Measurements from ENCODE around the gene TGM2.

TGM2 gene

GRCh38 chr20:38130687-38131587 is 34.1 kb downstream of the TGM2 start:
- DNase-seq = no peak

GRCh38 chr20:38129893-38130609 is 35.0 kb downstream of the TGM2 start:
- no peak for DNase-seq

- DNase-seq = no peak
These were observed 35.7 kb downstream of the TGM2 start for GRCh38 chr20:38129248-38129865.

- DNase-seq = no peak
These were observed 36.4 kb downstream of the TGM2 start for GRCh38 chr20:38128691-38129090.

DNA sequence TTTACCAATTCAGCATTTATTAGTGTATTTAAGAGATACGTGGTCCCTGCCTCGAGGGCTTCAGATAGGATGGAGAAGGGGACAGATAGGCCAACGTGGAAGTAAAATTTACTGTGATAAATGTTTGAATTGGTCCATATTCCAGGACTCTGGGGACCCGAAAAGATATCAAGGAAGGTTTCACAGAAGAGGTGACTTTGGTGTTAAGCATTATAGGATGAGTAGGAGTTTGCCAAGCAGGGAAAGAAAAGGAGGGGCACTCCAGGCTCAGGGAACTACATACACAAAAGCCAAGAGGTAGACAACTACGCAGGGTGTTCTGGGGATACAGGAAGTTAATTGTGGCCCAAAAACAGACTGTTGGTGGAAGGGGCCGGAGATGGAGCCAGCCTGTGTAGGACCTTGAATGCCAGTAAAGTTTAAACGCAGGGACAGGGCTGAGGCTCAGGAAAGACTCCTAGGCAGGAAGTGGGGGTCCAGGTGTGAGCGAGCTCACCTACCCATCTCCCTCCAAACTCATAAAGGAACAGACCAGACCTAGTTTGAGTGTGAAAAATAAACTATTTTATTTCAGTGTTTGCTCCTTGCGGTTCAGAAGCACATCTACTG is 37.0 kb downstream of the TGM2 start:
- DNase-seq = no peak

DNA sequence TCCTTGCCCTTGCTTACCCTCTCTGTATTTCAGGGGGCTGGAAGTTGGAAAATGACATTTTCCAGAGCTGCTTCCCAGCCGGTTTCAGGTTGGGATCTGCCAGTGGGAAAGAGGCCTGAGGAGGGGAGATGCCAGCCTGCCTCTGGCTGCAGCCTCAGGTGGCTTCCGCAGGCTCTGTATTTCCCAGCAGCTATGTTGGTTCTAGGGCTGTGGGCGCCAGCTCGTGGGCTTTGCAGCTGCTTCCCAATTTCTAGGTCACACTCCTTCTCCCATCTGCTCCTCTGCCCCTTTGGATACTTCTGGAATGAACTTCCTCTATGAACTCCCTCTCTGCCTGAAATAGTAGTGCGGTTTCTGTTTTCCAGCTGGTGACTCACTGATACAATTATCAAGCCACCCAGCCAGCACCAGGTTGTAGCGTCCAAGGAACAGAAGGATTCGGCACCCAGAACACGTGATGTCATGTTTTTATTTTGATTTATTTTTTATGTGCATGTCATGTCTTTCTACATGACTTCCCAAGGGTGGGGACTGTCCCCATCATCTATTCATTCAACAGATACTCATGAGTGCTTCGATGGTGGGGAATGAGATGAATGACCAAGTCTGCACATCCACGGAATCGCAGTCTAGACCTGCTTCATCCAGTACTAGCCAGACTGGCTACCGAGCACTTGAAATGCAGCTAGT is 38.0 kb downstream of the TGM2 start:
- DNase-seq = no peak

DNA sequence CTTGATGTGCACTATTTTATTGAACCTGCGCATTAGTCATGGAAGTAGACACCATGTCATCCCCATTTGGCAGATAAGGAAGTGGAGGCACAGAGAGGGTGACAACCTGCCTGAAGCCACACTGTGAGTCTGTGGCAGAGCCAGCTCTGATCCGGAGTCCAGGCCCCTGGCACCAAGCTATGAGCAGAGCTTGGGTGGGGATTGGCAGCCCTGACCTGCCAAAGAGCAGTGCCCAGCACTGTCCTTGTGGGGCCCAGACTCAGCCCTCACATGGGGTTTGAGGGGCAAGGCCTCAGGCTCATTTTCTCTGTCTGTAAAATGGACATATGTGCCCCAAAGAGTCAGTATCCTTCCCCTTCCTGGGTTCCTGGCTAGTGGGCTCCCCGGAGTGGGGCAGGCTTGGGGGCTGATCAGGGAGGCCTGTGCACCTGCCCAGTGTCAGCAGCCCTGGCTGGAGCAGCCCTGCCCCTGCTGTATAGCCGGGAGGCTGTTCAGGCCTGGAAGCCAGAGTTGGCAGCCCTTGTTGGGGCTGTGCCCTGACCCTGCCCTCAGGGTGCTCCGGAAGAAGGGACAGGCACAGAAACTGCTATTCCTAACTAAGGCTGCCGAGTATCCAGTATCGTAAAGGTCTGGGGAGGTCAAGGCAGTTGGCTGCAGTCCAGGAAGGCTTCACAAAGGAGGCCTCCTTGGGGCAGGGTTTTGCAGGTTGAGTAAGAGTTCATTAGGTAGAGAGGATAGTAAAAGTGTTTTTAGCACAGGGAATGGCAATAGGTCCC is 38.7 kb downstream of the TGM2 start:
- DNase-seq = no peak

GRCh38 chr20:38125157-38126056 is 39.7 kb downstream of the TGM2 start:
- no peak for DNase-seq

DNA sequence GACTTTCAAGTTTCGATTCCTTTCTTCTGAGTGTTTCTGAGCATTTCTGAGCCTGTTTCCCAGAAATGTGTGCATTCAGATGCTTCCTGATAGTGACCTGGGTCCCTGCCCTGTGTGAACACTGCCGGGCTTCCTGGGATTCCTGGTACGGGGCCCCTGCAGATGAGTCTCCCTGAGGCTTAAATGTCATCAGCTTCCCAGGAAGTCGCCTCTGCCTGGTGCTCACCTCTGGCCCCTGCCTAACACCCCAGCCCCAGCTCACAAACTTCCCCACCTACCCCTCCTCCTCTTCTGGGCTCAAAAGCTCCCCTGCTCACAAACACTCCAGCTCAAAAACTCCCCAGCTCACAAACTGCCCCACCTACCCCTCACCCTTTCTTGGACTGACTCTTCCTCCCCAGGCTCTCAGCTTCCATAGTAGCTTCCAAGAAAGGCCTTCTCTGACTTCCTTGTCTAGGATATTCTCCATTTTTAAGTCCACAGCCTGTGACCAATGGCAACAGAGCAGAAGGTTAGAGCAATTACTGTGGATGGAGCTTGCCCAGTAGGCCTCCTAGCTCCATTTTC is 42.0 kb downstream of the TGM2 start:
- DNase-seq = no peak

DNA sequence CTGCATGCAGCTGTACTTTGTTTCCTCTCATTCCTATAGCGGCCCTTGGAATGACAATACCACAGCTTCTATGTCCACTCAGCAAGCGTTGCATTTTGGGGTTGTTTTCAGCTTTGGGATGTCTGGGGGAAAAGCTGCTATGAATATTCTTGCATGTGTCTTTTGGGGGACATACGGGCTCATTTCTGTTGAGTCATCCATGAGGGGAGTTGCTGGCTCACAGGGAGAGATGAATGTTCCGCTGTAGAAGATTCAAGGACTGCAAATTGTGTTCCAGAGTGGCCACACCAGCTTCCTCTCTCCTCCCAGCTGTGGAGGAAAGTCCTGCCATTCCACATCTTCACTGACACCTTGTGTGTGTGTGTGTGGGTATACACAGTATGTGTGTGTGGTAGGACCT is 43.3 kb downstream of the TGM2 start:
- no peak for DNase-seq

DNA sequence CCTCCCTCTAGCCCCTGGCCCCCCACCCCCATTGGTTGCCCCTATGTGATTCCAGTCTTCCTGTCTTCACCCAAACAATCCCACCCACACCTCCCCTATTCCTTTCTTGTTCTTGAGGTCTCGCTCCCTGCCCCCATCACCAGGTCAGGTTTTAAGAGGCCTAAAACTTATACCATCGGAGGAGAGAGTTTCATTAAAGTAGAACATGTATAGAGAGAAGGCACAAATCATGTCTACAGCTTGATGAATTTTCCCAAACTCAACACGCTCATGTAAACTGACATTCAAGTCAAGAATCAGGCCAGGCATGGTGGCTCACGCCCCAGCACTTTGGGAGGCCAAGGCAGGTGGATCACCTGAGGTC is 44.5 kb downstream of the TGM2 start:
- no peak for DNase-seq

DNA sequence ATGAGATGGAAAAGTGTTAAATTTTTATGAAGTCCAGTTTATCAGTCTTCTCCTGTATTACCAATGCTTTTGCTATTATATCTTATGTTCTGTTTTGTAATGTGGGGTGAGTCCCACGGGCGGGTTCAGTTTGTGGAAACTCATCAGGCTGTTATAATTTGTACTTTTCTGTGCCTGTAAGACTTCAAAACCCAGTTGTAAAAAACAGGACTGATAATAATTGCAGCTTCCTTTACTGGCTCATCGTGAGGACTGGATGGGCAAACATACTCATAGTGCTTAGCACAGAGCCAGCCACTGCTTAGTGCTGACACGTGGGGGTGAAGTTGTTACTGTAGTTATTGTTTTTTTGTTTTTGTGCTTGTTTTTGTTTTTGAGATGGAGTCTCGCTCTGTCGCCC is 45.6 kb downstream of the TGM2 start:
- DNase-seq = no peak

GRCh38 chr20:38117635-38118034 is 47.4 kb downstream of the TGM2 start:
- no peak for DNase-seq

DNA sequence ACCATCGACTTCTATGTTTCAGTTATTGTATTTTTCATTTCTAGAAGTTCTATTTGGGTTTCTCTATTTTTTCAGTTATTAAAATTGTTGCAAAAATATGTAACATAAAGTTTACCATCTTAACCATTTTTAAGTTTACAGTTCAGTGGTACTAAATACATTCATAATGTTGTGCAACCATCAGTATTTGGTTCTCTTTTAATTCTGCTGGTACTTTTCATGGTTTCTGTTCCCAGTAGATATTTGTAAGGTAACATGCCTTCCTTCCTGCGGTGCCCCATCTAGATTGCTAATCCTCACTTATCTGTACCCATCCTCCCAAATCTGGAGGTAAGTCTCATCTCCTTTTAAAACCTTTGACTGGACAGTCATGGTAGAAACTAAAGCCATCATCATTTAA is 47.9 kb downstream of the TGM2 start:
- no peak for DNase-seq

DNA sequence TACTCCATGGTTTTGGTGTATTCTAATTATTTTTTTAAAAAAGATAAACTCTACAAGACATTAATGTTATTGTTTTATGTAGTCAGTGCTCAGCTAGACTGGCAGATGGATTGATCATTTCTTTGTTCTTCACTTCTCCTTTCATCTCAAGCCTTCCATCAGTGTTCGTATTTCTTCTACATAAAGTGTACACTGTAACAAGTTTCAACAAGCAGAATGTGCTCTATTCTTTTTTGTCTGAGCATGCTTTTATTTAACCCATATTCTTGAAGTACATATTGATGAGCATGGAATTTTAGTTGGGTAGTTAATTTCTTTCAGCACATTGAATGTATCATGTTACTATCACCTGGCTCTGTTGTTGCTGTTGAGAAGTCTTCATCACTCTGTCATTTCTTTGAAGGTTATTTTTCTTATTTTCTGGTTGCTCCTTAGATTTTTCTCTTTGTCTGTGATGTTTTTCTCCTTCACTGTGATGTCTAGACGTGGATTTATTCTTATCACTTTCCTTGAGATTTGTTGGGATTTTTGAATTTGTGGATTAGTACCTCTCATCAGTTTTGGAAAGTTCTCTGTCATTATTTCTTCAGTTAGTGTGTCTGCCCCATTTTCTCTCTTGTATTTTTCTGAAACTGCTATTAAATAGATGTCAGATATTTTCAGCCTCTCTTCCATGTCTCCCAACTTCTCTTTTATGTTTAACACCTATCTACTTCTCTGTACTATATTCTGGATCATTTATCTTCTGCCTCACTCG is 48.5 kb downstream of the TGM2 start:
- no peak for DNase-seq

DNA sequence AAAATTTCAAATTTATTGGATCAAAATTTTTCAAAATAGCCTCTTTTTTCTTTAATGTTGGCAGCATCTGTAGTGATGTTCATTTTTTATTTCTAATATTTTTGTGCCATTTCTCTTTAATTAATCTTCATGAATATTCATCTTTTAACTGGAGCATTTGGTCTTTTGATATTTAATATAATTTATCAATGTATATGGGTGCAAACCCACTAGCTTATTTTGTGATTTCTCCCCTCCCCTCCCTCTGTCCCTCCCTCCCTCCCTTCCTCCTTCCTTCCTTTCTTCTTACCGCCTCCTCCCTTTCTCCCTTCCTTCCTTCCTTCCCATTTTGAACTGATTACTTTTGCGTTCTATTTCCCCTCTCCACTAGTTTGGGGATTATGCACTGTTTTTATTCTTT is 49.2 kb downstream of the TGM2 start:
- no peak for DNase-seq

DNA sequence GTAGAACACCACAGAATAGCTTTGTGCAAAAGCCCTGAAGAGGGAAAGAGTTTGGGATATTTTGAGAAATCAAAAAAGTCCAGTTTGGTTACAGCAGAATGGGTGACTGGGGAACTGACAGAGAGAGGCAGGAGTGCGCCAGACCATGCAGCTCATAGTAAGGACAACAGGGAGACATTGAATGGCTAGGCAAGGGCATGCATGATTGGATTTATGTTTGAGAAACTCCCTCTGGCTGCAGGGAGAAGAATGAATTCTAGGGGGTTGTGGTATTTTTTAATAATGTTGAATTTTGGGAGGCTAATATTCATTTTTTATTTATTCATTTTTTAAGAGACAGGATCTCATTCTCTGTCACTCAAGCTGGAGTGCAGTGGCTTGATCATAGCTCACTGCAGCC is 49.9 kb downstream of the TGM2 start:
- DNase-seq = no peak

DNA sequence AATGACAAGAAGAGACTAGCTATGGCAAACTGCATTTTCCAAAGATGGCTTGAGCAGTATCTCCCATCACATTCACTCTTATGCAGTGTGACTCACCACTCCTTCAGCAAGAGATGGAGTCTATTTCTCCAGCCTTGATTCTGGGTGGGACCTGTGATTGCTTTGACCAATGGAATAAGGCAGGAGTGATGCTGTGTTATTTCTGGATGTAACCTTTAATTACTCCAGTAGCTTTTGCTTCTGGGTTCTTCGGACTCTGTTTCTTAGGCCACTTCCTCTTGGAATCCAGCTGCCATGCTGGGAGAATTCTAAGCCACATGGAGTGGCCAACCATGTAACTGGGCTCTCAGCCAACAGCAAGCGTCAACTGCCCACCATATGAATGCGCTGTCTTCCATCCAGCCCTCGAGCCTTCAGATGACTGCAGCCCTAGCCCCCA is 50.7 kb downstream of the TGM2 start:
- DNase-seq = no peak

DNA sequence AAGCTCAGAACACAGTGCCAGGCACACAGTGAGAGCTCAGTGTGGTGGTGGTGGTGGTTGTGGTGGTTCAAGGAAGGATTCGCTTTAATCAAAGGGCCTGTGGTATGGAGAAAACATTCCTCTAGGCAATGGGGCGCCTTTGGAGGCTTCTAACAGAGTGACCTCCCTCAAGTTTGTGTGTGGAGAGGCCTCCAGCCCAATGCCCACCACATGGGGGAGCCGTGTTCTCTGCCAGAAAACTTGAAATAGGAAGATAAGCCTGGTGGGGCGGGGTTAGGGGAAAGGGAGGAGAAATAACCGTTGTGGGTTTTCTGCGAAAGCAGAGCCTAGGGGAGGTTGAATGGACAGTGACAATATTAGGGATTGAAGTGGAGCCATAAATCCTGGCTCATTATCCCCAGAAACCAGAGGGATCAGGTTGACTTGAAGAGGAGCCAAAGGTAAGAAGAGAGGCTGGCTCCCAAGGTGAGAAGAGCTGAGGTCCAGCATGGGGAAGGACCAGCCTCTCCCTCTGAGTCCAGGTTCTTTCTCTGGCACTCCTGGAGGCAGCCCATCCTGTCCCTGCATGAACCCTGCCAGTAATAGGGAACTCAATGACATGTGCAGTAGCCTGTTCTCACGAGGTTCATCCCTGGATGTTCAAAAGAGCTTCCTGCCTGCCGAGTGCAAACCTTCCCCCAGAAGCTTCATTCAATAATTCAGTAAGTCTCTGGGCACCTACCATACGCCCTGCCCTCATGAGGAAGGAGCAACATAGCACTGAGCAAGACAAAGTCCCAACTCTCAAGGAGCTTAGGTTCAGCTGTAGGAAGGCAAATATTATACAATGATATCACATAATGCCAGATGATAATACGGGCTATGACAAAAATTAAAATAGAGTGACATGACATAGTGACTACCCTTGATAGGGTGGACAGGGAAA is 51.4 kb downstream of the TGM2 start:
- DNase-seq = no peak
